RCC 7860 (cell line): ENCODE data around the gene LRMDA.

ENCODE experiments used
- DNase-seq: peaks from one replicate; pipeline ENCODE4 v3.0.0-alpha.2; 2015; ENCODE audit warnings: low spot score
- FAIRE-seq: peaks from 2 replicates; lab custom pipeline; 2012; peaks lifted over from hg19 to GRCh38; lab: Jason Lieb, UNC

Gene LRMDA

GRCh38 chr10:76026905-76027304 is 595.5 kb downstream of the LRMDA start:
- DNase-seq = no peak
- no peak for FAIRE-seq

- FAIRE-seq = no peak
- DNase-seq = no peak
Observed at GRCh38 chr10:76029782-76030181, 598.4 kb downstream of the LRMDA start.

- DNase-seq (no peak), FAIRE-seq (no peak)
Observed at GRCh38 chr10:76031099-76031498, 599.7 kb downstream of the LRMDA start.

- DNase-seq = no peak
- no peak for FAIRE-seq
Observed at GRCh38 chr10:76031769-76032699, 600.6 kb downstream of the LRMDA start.

GRCh38 chr10:76032700-76033039 is 601.2 kb downstream of the LRMDA start:
- no peak for FAIRE-seq
- DNase-seq = no peak

- FAIRE-seq = no peak
- no peak for DNase-seq
Observed at GRCh38 chr10:76033457-76034196, 602.2 kb downstream of the LRMDA start.

- no peak for DNase-seq
- FAIRE-seq = no peak
Observed at GRCh38 chr10:76034353-76035205, 603.2 kb downstream of the LRMDA start.

GRCh38 chr10:76035206-76036110 is 604.0 kb downstream of the LRMDA start:
- no peak for FAIRE-seq

GRCh38 chr10:76036111-76036940 is 604.9 kb downstream of the LRMDA start:
- FAIRE-seq (no peak), DNase-seq (peak; percentile 10)

More at GRCh38 chr10:76035206-76036110, 604.0 kb downstream of the LRMDA start:
- DNase-seq = no peak

- DNase-seq (no peak), FAIRE-seq (no peak)
Observed at GRCh38 chr10:76036962-76037361, 605.5 kb downstream of the LRMDA start.

GRCh38 chr10:76037531-76038155 is 606.2 kb downstream of the LRMDA start:
- FAIRE-seq (no peak), DNase-seq (no peak)

- DNase-seq (no peak), FAIRE-seq (no peak)
Observed at GRCh38 chr10:76038696-76039095, 607.3 kb downstream of the LRMDA start.

- DNase-seq (no peak), FAIRE-seq (no peak)
Observed at GRCh38 chr10:76040107-76040829, 608.8 kb downstream of the LRMDA start.

GRCh38 chr10:76040830-76041220 is 609.4 kb downstream of the LRMDA start:
- DNase-seq (no peak), FAIRE-seq (no peak)

- no peak for DNase-seq
Observed at GRCh38 chr10:76041551-76041950, 610.1 kb downstream of the LRMDA start.

GRCh38 chr10:76043261-76043660 is 611.8 kb downstream of the LRMDA start:
- FAIRE-seq (no peak), DNase-seq (no peak)

More at GRCh38 chr10:76041551-76041950, 610.1 kb downstream of the LRMDA start:
- FAIRE-seq = no peak

GRCh38 chr10:76044751-76045150 is 613.3 kb downstream of the LRMDA start:
- FAIRE-seq = no peak
- no peak for DNase-seq

- FAIRE-seq = no peak
- no peak for DNase-seq
Observed at GRCh38 chr10:76045174-76045573, 613.8 kb downstream of the LRMDA start.
